AG04450 (cell line): ENCODE measurements around the gene POT1. TPM values are rescaled to one million over a fixed set of nuclear protein-coding genes. Genes with fewer than 3 reads are reported as not detected.

Experiments used
- CTCF ChIA-PET: fragments of 300-600, 350-600 bp; formaldehyde crosslinking; extraction: SDS; loops from one replicate; lab custom pipeline; 2022; ENCODE audit warnings: antibody characterized with exemption, inconsistent platforms; lab: Charles Lee
- POLR2A ChIA-PET: fragments of 350-600 bp; formaldehyde crosslinking; extraction: SDS; loops from one replicate; lab custom pipeline; 2021; ENCODE audit warnings: antibody characterized with exemption, inconsistent platforms; lab: Yijun Ruan, JAX
- DNase-seq: peaks from one replicate; pipeline ENCODE4 v3.0.0-alpha.2; 2011; ENCODE audit warnings: low read depth, low spot score
- H3K27ac ChIP-seq: one replicate; pipeline ENCODE4 v1.5.1; 2012; ENCODE audit warnings: low read depth, low read length, control low read depth
- H3K27me3 ChIP-seq: one replicate; pipeline ENCODE4 v1.6.0; 2012; ENCODE audit warnings: low read length; ENCODE audit not compliant: control insufficient read depth, insufficient read depth
- H3K4me3 ChIP-seq: 2 replicates; pipeline ENCODE4 v1.5.1; 2011; ENCODE audit warnings: mild to moderate bottlenecking, low read depth, low read length, control low read depth
- H3K9me3 ChIP-seq: 2 replicates; pipeline ENCODE4 v1.5.1; 2012; ENCODE audit warnings: low read length; ENCODE audit not compliant: control insufficient read depth, insufficient read depth
- polyA plus RNA-seq: library from polyadenylated mRNA; depleted of rRNA; stranded (reverse); fragments of >200 nt; gene quantifications from 2 replicates; pipeline ENCODE4 v1.2.3, GENCODE V29; 2011
- TF ChIP-seq, protein P1 (sequence below): IDR thresholded peaks from 2 replicates; pipeline ENCODE4 v1.5.1; 2011; ENCODE audit warnings: low read depth, low read length, control low read depth, inconsistent platforms

Gene POT1
- polyA plus RNA-seq, 1 experiment = 36.5 TPM

DNA sequence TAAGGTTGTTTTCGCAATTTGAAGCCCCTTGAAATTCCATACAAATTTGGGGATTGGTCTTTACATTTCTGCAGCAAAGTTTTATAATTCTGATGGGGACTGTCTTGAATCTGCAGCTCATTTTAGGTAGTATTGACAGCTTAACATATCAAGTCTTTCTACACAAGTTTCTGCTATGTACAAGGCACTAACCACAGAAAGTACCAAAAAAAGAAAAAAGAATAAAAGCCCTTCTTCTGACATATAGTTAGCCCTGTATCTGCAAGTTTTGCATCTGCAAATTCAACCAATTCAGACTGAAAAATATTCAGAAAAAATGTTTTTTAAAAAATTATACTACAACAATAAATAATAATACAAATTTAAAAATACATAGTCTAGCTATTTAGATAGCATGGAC lies 15.3 kb downstream of the POT1 start:
- no peaks in the 10 kb centered on the region for H3K27me3 ChIP-seq
- TF ChIP-seq, protein P1, sequence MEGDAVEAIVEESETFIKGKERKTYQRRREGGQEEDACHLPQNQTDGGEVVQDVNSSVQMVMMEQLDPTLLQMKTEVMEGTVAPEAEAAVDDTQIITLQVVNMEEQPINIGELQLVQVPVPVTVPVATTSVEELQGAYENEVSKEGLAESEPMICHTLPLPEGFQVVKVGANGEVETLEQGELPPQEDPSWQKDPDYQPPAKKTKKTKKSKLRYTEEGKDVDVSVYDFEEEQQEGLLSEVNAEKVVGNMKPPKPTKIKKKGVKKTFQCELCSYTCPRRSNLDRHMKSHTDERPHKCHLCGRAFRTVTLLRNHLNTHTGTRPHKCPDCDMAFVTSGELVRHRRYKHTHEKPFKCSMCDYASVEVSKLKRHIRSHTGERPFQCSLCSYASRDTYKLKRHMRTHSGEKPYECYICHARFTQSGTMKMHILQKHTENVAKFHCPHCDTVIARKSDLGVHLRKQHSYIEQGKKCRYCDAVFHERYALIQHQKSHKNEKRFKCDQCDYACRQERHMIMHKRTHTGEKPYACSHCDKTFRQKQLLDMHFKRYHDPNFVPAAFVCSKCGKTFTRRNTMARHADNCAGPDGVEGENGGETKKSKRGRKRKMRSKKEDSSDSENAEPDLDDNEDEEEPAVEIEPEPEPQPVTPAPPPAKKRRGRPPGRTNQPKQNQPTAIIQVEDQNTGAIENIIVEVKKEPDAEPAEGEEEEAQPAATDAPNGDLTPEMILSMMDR = no peak
- ChIA-PET CTCF (no interaction called here), POLR2A (no interaction called here)
- H3K9me3 ChIP-seq = no peaks in the 10 kb centered on the region
- no peak overlapping the region for H3K4me3 ChIP-seq
- no peak overlapping the region for H3K27ac ChIP-seq
- no peak for DNase-seq

DNA sequence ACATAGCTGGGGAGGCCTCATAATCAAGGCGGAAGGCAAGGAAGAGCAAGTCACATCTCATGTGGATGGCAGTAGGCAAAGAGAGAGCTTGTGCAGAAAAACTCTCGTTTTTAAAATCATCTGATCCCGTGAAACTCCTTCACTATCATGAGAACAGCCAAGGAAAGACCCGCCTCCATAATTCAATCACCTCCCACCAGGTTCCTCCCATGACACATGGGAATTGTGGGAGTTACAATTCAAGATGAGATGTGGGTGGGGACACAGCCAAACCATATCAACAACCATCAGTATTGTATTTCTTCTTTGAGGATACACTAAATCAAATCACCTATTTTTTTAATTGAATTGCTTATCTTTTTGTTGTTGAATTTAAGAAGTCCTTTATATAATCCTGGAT lies 16.7 kb downstream of the POT1 start:
- TF ChIP-seq, protein P1 = no peak
- ChIA-PET CTCF (no interaction called here), POLR2A (no interaction called here)
- no peak for DNase-seq
- Histone ChIP-seq H3K9me3 (no peaks in the 10 kb centered on the region), H3K27ac (no peak overlapping the region), H3K4me3 (no peak overlapping the region), H3K27me3 (no peaks in the 10 kb centered on the region)

DNA sequence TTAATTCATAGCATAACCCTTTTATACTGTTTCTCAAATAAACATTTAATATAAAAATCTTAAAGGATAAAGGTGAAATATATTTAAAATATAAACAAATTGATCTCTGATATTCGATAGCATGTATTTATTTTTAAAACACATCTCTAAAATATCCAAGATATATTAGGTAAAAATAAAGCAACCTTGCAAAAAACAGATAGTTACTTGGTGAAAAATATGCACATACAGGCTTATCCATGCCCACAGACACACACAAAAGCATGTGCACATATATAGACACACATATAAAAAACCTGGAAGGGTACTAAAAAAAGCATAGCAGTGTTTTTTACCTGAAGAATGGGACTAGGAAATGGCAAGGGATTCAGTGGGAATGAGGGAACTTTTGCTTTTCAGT lies 19.8 kb downstream of the POT1 start:
- H3K27ac ChIP-seq = no peak overlapping the region
- CTCF ChIA-PET = no interaction called here
- H3K9me3 ChIP-seq = no peaks in the 10 kb centered on the region
- H3K27me3 ChIP-seq = no peaks in the 10 kb centered on the region
- H3K4me3 ChIP-seq = no peak overlapping the region
- DNase-seq = no peak
- POLR2A ChIA-PET = no interaction called here
- TF ChIP-seq, protein P1 = no peak

DNA sequence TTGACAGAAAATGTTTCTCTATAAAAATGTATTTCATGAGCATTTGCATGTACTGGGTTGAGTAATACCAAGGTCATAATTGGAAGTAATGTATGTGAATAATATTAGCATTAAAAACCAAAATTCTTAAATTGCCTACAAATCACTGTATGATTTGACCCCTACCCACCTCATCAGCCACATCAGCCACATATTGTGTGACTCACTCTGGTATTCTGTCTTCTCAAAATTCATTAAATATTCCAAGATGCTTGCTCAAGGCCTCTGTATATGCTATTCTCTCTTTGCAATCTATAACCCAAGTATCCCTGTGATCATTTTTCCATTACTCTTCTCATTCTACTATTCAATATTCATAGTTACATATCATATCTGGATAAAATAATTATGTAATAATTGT lies 21.4 kb downstream of the POT1 start:
- CTCF ChIA-PET = no interaction called here
- DNase-seq = no peak

DNA sequence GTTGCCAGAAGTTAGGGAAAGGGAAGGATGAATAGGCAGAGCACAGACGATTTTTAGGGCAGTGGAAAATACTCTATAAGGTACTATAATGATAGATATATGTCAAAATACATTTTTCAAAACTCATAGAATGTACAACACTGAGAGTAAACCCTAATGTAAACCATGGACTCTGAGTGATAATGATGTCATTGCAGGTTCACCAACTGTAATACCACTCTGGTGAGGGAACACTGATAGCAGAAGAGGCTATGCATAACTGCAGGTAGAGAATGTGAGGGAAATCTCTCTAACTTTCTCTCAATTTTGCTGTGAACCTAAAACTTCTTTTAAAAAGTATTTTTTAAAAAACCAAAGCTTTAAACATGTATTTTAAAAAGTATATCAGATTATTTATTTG lies 22.1 kb downstream of the POT1 start:
- Histone ChIP-seq H3K9me3 (no peaks in the 10 kb centered on the region), H3K4me3 (no peak overlapping the region), H3K27me3 (no peaks in the 10 kb centered on the region), H3K27ac (no peak overlapping the region)
- CTCF ChIA-PET = no interaction called here
- no peak for DNase-seq
- TF ChIP-seq, protein P1 = no peak
- POLR2A ChIA-PET = no interaction called here

More for the DNA sequence above, 21.4 kb downstream of the POT1 start:
- Histone ChIP-seq H3K4me3 (no peak overlapping the region), H3K27me3 (no peaks in the 10 kb centered on the region), H3K9me3 (no peaks in the 10 kb centered on the region), H3K27ac (no peak overlapping the region)
- TF ChIP-seq, protein P1 = no peak
- POLR2A ChIA-PET = no interaction called here
